MM.1S (cell line): ENCODE measurements around the gene ATXN10.

ENCODE experiments used
- DNase-seq: peaks from one replicate; pipeline ENCODE4 v3.0.0-alpha.2; 2015
- H2AFZ ChIP-seq: fragments of 300-600 bp; sonication (generic); 2 replicates; pipeline ENCODE4 v1.6.0; 2016; ENCODE audit warnings: antibody characterized with exemption, low read length
- H3F3A ChIP-seq: fragments of 300-600 bp; sonication (generic); 2 replicates; pipeline ENCODE4 v1.6.1; 2016; ENCODE audit warnings: mild to moderate bottlenecking, antibody characterized with exemption, low read length, moderate library complexity, mixed read lengths; ENCODE audit not compliant: insufficient read depth
- H3K27ac ChIP-seq: fragments of 300-600 bp; sonication (generic); 2 replicates; pipeline ENCODE4 v1.5.1; 2016; ENCODE audit warnings: mild to moderate bottlenecking, low read length
- H3K27me3 ChIP-seq: fragments of 300-600 bp; sonication (generic); replicated peaks from 2 replicates; pipeline ENCODE4 v1.6.0; 2016; ENCODE audit warnings: low read length; ENCODE audit not compliant: insufficient read depth
- H3K36me3 ChIP-seq: fragments of 300-600 bp; sonication (generic); replicated peaks from 2 replicates; pipeline ENCODE4 v1.6.1; 2016; ENCODE audit warnings: mild to moderate bottlenecking, low read length, mixed read lengths; ENCODE audit not compliant: insufficient read depth
- H3K4me1 ChIP-seq: fragments of 300-600 bp; sonication (generic); 2 replicates; pipeline ENCODE4 v1.6.1; 2016; ENCODE audit warnings: low read length, mixed read lengths
- H3K4me2 ChIP-seq: fragments of 300-600 bp; sonication (generic); 2 replicates; pipeline ENCODE4 v1.6.0; 2016; ENCODE audit warnings: low read depth, low read length
- H3K4me3 ChIP-seq: fragments of 300-600 bp; sonication (generic); 2 replicates; pipeline ENCODE4 v1.5.1; 2016; ENCODE audit warnings: low read length, mixed read lengths
- H3K79me2 ChIP-seq: fragments of 300-600 bp; sonication (generic); 2 replicates; pipeline ENCODE4 v1.6.1; 2016; ENCODE audit warnings: mixed run types, low read length, mixed read lengths
- H3K9ac ChIP-seq: fragments of 300-600 bp; sonication (generic); 2 replicates; pipeline ENCODE4 v1.6.1; 2016; ENCODE audit warnings: low read length, mixed read lengths
- H3K9me2 ChIP-seq: fragments of 300-600 bp; sonication (generic); replicated peaks from 2 replicates; pipeline ENCODE4 v1.6.1; 2016; ENCODE audit warnings: mild to moderate bottlenecking, low read length, mixed read lengths; ENCODE audit not compliant: insufficient read depth
- H3K9me3 ChIP-seq: fragments of 300-600 bp; sonication (generic); replicated peaks from 2 replicates; pipeline ENCODE4 v1.6.1; 2016; ENCODE audit warnings: mild to moderate bottlenecking, low read length, mixed read lengths; ENCODE audit not compliant: insufficient read depth
- H4K20me1 ChIP-seq: fragments of 300-600 bp; sonication (generic); 2 replicates; pipeline ENCODE4 v1.6.1; 2016; ENCODE audit warnings: mild to moderate bottlenecking, low read length, moderate library complexity, mixed read lengths; ENCODE audit not compliant: insufficient read depth
- EZH2 ChIP-seq: fragments of 300-600 bp; sonication (generic); optimal IDR thresholded peaks from 2 replicates; pipeline ENCODE3; 2017; ENCODE audit warnings: low read depth, mild to moderate bottlenecking, antibody characterized with exemption, low read length, mixed read lengths
- EZH2phosphoT487 ChIP-seq: fragments of 300-600 bp; sonication (generic); IDR thresholded peaks from 2 replicates; pipeline ENCODE4 v1.6.1; 2018; ENCODE audit warnings: antibody characterized with exemption, low read length
- TF ChIP-seq, protein P1 (sequence below): fragments of 300-600 bp; sonication (generic); IDR thresholded peaks from 2 replicates; pipeline ENCODE4 v1.5.1; 2016; ENCODE audit warnings: antibody characterized with exemption, low read length, mixed read lengths

Gene ATXN10

GRCh38 chr22:45872659-45873263 lies 201.1 kb downstream of the ATXN10 start:
- no peaks in the 10 kb centered on the region for H3K36me3 ChIP-seq

DNA sequence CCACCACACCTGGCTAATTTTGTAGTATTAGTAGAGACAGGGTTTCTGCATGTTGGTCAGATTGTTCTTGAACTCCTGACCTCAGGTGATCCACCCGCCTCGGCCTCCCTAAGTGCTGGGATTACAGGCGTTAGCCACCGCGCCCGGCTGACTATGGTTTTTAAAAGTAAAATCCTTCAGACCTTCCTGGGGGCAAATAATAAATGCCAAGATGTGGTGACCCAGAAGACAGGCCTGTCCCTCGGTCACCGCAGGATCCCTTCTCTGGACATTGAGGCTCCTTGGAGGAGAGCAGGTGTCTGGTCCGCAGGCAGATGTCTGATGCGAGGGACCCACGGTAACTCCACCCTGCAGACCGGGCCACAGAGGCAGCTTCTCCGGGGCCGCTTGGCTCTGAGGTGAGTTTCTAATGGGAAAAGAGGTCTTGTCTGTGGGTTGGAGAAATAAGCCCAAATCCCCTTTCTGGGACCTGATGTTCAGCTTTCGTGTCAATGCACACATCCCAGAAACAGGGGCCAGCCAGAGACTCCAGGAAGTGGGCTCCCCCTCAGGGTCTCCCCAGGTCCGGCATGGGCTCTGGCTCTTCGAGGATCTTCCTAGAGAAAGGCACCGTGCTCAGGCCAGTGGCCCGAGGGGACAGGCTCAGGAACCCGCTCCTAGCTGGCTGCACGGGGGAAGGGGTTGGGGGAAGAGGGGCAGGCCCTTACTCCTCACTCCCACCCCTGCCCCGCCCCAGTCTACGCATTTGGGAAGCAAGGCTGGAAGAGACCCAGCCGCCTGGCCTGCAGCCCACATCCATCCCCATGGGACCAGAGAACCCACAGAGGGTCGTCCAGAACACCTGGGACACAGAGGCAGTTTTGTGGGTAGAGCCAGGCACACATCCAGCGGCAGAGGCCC lies 204.8 kb downstream of the ATXN10 start:
- no peak overlapping the region for H2AFZ ChIP-seq
- no peaks in the 10 kb centered on the region for H3K79me2 ChIP-seq

More at GRCh38 chr22:45872659-45873263, 201.1 kb downstream of the ATXN10 start:
- Histone ChIP-seq H3K9ac (no peak overlapping the region), H3K4me2 (no peak overlapping the region), H3K9me2 (no peaks in the 10 kb centered on the region), H4K20me1 (no peaks in the 10 kb centered on the region), H3K27me3 (peaks cover 44% of the 10 kb centered on the region), H3K79me2 (no peaks in the 10 kb centered on the region), H3K27ac (no peak overlapping the region), H3K4me1 (no peaks in the 10 kb centered on the region), H3K9me3 (no peaks in the 10 kb centered on the region), H3F3A (no peaks in the 10 kb centered on the region), H2AFZ (no peak overlapping the region), H3K4me3 (no peak overlapping the region)
- TF ChIP-seq, protein P1, sequence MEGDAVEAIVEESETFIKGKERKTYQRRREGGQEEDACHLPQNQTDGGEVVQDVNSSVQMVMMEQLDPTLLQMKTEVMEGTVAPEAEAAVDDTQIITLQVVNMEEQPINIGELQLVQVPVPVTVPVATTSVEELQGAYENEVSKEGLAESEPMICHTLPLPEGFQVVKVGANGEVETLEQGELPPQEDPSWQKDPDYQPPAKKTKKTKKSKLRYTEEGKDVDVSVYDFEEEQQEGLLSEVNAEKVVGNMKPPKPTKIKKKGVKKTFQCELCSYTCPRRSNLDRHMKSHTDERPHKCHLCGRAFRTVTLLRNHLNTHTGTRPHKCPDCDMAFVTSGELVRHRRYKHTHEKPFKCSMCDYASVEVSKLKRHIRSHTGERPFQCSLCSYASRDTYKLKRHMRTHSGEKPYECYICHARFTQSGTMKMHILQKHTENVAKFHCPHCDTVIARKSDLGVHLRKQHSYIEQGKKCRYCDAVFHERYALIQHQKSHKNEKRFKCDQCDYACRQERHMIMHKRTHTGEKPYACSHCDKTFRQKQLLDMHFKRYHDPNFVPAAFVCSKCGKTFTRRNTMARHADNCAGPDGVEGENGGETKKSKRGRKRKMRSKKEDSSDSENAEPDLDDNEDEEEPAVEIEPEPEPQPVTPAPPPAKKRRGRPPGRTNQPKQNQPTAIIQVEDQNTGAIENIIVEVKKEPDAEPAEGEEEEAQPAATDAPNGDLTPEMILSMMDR, result no peak
- TF ChIP-seq EZH2 (no peak), EZH2phosphoT487 (no peak)
- DNase-seq, result no peak

DNA sequence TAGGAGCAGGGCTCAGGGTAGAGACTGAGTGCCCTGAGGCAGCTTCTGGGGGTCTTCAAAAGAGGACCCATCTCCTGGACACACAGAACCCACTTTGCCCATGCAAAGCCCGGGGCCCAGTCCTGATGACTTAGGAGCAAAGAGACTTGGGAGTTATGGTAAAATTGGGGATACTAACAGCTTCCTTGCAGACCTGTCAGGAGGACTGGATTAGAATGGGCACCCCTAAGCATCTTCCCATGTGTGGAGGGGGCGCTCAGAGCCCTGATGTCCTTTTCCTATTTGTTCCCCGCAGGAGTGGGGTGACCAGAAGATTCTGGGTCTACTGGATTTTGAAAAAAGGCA lies 205.4 kb downstream of the ATXN10 start:
- no peak for TF ChIP-seq EZH2phosphoT487
- TF ChIP-seq, protein P1, result no peak
- TF ChIP-seq EZH2, result no peak
- Histone ChIP-seq H3K9ac (no peak overlapping the region), H3K4me1 (no peaks in the 10 kb centered on the region), H3K4me3 (no peak overlapping the region), H3K4me2 (no peak overlapping the region), H3K79me2 (no peaks in the 10 kb centered on the region), H4K20me1 (no peaks in the 10 kb centered on the region), H2AFZ (no peak overlapping the region), H3K27me3 (peaks cover 83% of the 10 kb centered on the region), H3K9me3 (no peaks in the 10 kb centered on the region), H3K27ac (no peak overlapping the region), H3F3A (no peaks in the 10 kb centered on the region), H3K36me3 (no peaks in the 10 kb centered on the region), H3K9me2 (no peaks in the 10 kb centered on the region)
- no peak for DNase-seq

More for the DNA sequence above, 204.8 kb downstream of the ATXN10 start:
- H3K4me2 ChIP-seq, result no peak overlapping the region
- H3K4me1 ChIP-seq, result no peaks in the 10 kb centered on the region
- no peaks in the 10 kb centered on the region for H3K9me2 ChIP-seq
- H3K36me3 ChIP-seq, result no peaks in the 10 kb centered on the region
- no peak overlapping the region for H3K4me3 ChIP-seq
- H3K27ac ChIP-seq, result no peak overlapping the region
- H4K20me1 ChIP-seq, result no peaks in the 10 kb centered on the region
- no peak for DNase-seq
- no peak for TF ChIP-seq EZH2phosphoT487
- TF ChIP-seq, protein P1, result no peak
- no peak for TF ChIP-seq EZH2
- no peaks in the 10 kb centered on the region for H3K9me3 ChIP-seq
- peaks cover 76% of the 10 kb centered on the region for H3K27me3 ChIP-seq
- H3F3A ChIP-seq, result no peaks in the 10 kb centered on the region
- H3K9ac ChIP-seq, result no peak overlapping the region
